GM23338 (cell line): ENCODE data around the gene CD19. TPM values are rescaled to one million over a fixed set of nuclear protein-coding genes. Genes with fewer than 3 reads are reported as not detected.

Experiments
- ATAC-seq: fragments of 200-7000 bp; cut with Tn5 transposase; 3 replicates; pipeline ENCODE4 v1.9.1; 2020
- DNase-seq: peaks from one replicate; pipeline ENCODE4 v3.0.0-alpha.2; 2015; ENCODE audit warnings: low spot score
- H2AFZ ChIP-seq: fragments of 200-600 bp; sonication (generic); 2 replicates; pipeline ENCODE4 v1.8.0; 2016; ENCODE audit warnings: antibody characterized with exemption, mild to moderate bottlenecking, moderate library complexity
- H3F3A ChIP-seq: fragments of 200-600 bp; sonication (generic); replicated peaks from 2 replicates; pipeline ENCODE4 v1.8.0; 2017; ENCODE audit warnings: antibody characterized with exemption, mixed run types, low read depth
- H3K27ac ChIP-seq: fragments of 200-600 bp; sonication (generic); 2 replicates; pipeline ENCODE4 v1.6.1; 2016; ENCODE audit warnings: low read depth
- H3K27me3 ChIP-seq: fragments of 200-600 bp; sonication (generic); 2 replicates; pipeline ENCODE4 v1.8.0; 2016; ENCODE audit warnings: mild to moderate bottlenecking, mixed run types, moderate library complexity; ENCODE audit not compliant: insufficient read depth
- H3K36me3 ChIP-seq: fragments of 200-600 bp; sonication (generic); 2 replicates; pipeline ENCODE4 v1.8.0; 2016; ENCODE audit warnings: mild to moderate bottlenecking; ENCODE audit not compliant: insufficient read depth
- H3K4me1 ChIP-seq: fragments of 200-600 bp; sonication (generic); 2 replicates; pipeline ENCODE4 v1.8.0; 2016; ENCODE audit warnings: mild to moderate bottlenecking, moderate library complexity; ENCODE audit not compliant: insufficient read depth
- H3K4me2 ChIP-seq: fragments of 200-600 bp; sonication (generic); 2 replicates; pipeline ENCODE4 v1.7.1; 2017; ENCODE audit warnings: mixed run types
- H3K4me3 ChIP-seq: fragments of 200-600 bp; sonication (generic); 2 replicates; pipeline ENCODE4 v1.6.1; 2016; ENCODE audit warnings: mixed run types
- H3K79me2 ChIP-seq: fragments of 200-600 bp; sonication (generic); replicated peaks from 2 replicates; pipeline ENCODE4 v1.8.0; 2017; ENCODE audit warnings: mild to moderate bottlenecking; ENCODE audit not compliant: insufficient read depth
- H3K9me2 ChIP-seq: fragments of 200-600 bp; sonication (generic); 2 replicates; pipeline ENCODE4 v1.8.0; 2017; ENCODE audit not compliant: insufficient read depth
- H4K20me1 ChIP-seq: fragments of 200-600 bp; sonication (generic); replicated peaks from 2 replicates; pipeline ENCODE4 v1.8.0; 2017; ENCODE audit warnings: mild to moderate bottlenecking; ENCODE audit not compliant: insufficient read depth
- H3K27ac Mint-ChIP-seq: 2 replicates; pipeline ENCODE4 v1.8.0; 2020; ENCODE audit warnings: inconsistent platforms, mild to moderate bottlenecking, moderate library complexity, mixed read lengths
- H3K27me3 Mint-ChIP-seq: 3 replicates; pipeline ENCODE4 v1.8.0; 2022; ENCODE audit warnings: low read depth, mild to moderate bottlenecking, moderate library complexity, mixed read lengths, inconsistent platforms; ENCODE audit not compliant: insufficient read depth, poor library complexity
- H3K36me3 Mint-ChIP-seq: 3 replicates; pipeline ENCODE4 v1.8.0; 2021; ENCODE audit warnings: low read depth, mild to moderate bottlenecking, inconsistent platforms, moderate library complexity, mixed read lengths
- H3K4me1 Mint-ChIP-seq: 3 replicates; pipeline ENCODE4 v1.8.0; 2020; ENCODE audit warnings: mild to moderate bottlenecking, inconsistent platforms, mixed read lengths
- H3K4me3 Mint-ChIP-seq: 3 replicates; pipeline ENCODE4 v1.8.0; 2021; ENCODE audit warnings: moderate library complexity, mild to moderate bottlenecking, inconsistent platforms, mixed read lengths
- H3K9me3 Mint-ChIP-seq: 3 replicates; pipeline ENCODE4 v1.8.0; 2020; ENCODE audit warnings: moderate library complexity, mild to moderate bottlenecking, inconsistent platforms, mixed read lengths
- CREB1 ChIP-seq: fragments of 250-450 bp; sonication (Bioruptor Pico); IDR thresholded peaks from 2 replicates; pipeline ENCODE4 v1.5.0; 2020; ENCODE audit warnings: low read depth, mild to moderate bottlenecking, moderate library complexity
- CTCF ChIP-seq, 2 experiments: fragments of 200-600 bp in 1 of 2; sonication (generic) in 1 of 2; conservative IDR thresholded peaks; 2 replicates each; pipeline versions ENCODE4 v1.5.1 to v1.6.1; 2016 to 2017; ENCODE audit warnings: antibody characterized with exemption in 2 of 2, low read depth in 2 of 2, mild to moderate bottlenecking in 2 of 2, moderate library complexity in 1 of 2
- ETS1 ChIP-seq: IDR thresholded peaks from 2 replicates; pipeline ENCODE4 v1.6.1; 2016; ENCODE audit warnings: antibody characterized with exemption
- EZH2 ChIP-seq: fragments of 200-600 bp; sonication (generic); IDR thresholded peaks from one replicate; pipeline ENCODE4 v1.8.0; 2017; ENCODE audit warnings: antibody characterized with exemption, mild to moderate bottlenecking, low read depth; ENCODE audit not compliant: unreplicated experiment
- JUNB ChIP-seq: IDR thresholded peaks from one replicate; pipeline ENCODE4 v1.6.1; 2016; ENCODE audit warnings: antibody characterized with exemption; ENCODE audit not compliant: unreplicated experiment
- POLR2AphosphoS5 ChIP-seq: IDR thresholded peaks from 2 replicates; pipeline ENCODE4 v1.6.1; 2016; ENCODE audit warnings: antibody characterized with exemption, low read depth
- STAT1 ChIP-seq: IDR thresholded peaks from one replicate; pipeline ENCODE4 v1.6.1; 2016; ENCODE audit warnings: antibody characterized with exemption; ENCODE audit not compliant: unreplicated experiment
- ZNF462 ChIP-seq: fragments of 250-450 bp; sonication (Bioruptor Pico); IDR thresholded peaks from 2 replicates; pipeline ENCODE4 v1.5.0; 2020; ENCODE audit warnings: mild to moderate bottlenecking, moderate library complexity
- long read RNA-seq: library from polyadenylated mRNA; unstranded; transcript quantifications from one replicate; pipeline ENCODE4 v2.0.0, GENCODE V29; 2020; ENCODE audit not compliant: unreplicated experiment
- polyA plus RNA-seq: library from polyadenylated mRNA; unstranded; fragments of >200 nt; fragmentation: Nextera tagmentation; extraction: Ambion mirVana; gene quantifications from 2 replicates; pipeline ENCODE4 v1.2.1, GENCODE V29; 2016
- total RNA-seq: library from RNA; depleted of rRNA; stranded (reverse); fragments of >200 nt; shearing (Covaris generic); gene quantifications from 2 replicates; pipeline ENCODE4 v1.2.3, GENCODE V29; 2014; rRNA removed

Gene CD19
- total RNA-seq (0.83 TPM in 1 of 2 replicates, not detected in the other), polyA plus RNA-seq (1.9 and 2.3 TPM in 2 replicates)
- long read RNA-seq: 0 reads

- Mint-ChIP-seq H3K4me1 (peaks cover 9% of the 10 kb centered on the region), H3K9me3 (no peaks in the 10 kb centered on the region), H3K4me3 (no peak within 1 kb of the TSS; the same call in 2 of the 3 replicates), H3K27ac (0 out of 2 replicates have a peak within 1 kb of the TSS, but pooled peaks have one; percentile 11), H3K27me3 (peaks cover 11% of the 10 kb centered on the region), H3K36me3 (no peaks in the 10 kb centered on the region)
- Histone ChIP-seq H3K79me2 (no peaks in the 10 kb centered on the region), H3K4me1 (peaks cover 6% of the 10 kb centered on the region; the same call in 1 of the 2 replicates), H3K9me2 (no peaks in the 10 kb centered on the region), H3K27ac (no peak within 1 kb of the TSS), H2AFZ (no peak within 1 kb of the TSS), H3K27me3 (0 out of 2 replicates have a peak, but pooled peaks cover 3% of the 10 kb centered on the region), H3K4me3 (no peak within 1 kb of the TSS), H3K4me2 (no peak within 1 kb of the TSS), H3F3A (no peaks in the 10 kb centered on the region; the same call in 1 of the 2 replicates), H3K36me3 (no peaks in the 10 kb centered on the region), H4K20me1 (no peaks in the 10 kb centered on the region)
- no peak for ATAC-seq
- TF ChIP-seq EZH2: no peak
- no peak for TF ChIP-seq ETS1
- TF ChIP-seq JUNB: no peak
- no peak for TF ChIP-seq CREB1 (CRISPR knock-in tag)
- TF ChIP-seq CTCF (conservative IDR thresholded peaks at IDR 0.05; ENCODE audit: low read depth in 2 of 2): no peak
- TF ChIP-seq ZNF462 (CRISPR knock-in tag): no peak
- no peak for TF ChIP-seq POLR2AphosphoS5
- TF ChIP-seq STAT1: no peak
- DNase-seq: no peak
Observed at GRCh38 chr16:28931801-28932225, at the start of gene CD19. Gene CD19, plus strand, starts transcription at chr16:28931971. Its CDS starts 30 bp downstream, at chr16:28932001.
